Heart left ventricle (tissue), 16 donors: Measurements from ENCODE around the gene FARP1. TPM values are rescaled to one million over a fixed set of nuclear protein-coding genes. Genes with fewer than 3 reads are reported as not detected.

Experiments used
- ATAC-seq, 4 donors: fragments of 200-7000 bp; cut with Tn5 transposase; one replicate each; pipeline ENCODE4 v1.9.1; 2020 to 2022; ENCODE audit warnings: moderate library complexity in 4 of 4, mild to moderate bottlenecking in 3 of 4, moderate number of reproducible peaks in 1 of 4
- DNase-seq, 5 donors: peaks; one replicate each; pipeline ENCODE4 v3.0.0-alpha.2; 2020
- H3K27ac ChIP-seq, 12 donors: fragments of 200-600 bp; sonication (generic) in 4 of 12; one replicate each; pipeline versions ENCODE4 v1.5.0 to v1.8.0; 2016 to 2022; ENCODE audit warnings: mild to moderate bottlenecking in 2 of 12
- H3K27me3 ChIP-seq, 9 donors: fragments of 200-600 bp; sonication (generic) in 2 of 9; one replicate each; pipeline versions ENCODE4 v1.5.1 to v1.8.0; 2016 to 2022; ENCODE audit warnings: mild to moderate bottlenecking in 3 of 9
- H3K36me3 ChIP-seq, 9 donors: fragments of 200-600 bp; sonication (generic) in 2 of 9; one replicate each; pipeline versions ENCODE4 v1.5.0 to v1.8.0; 2018 to 2022; ENCODE audit warnings: mild to moderate bottlenecking in 2 of 9
- H3K4me1 ChIP-seq, 12 donors: fragments of 200-600 bp; sonication (generic) in 4 of 12; one replicate each; pipeline versions ENCODE4 v1.5.0 to v1.8.0; 2016 to 2022; ENCODE audit warnings: mild to moderate bottlenecking in 3 of 12
- H3K4me3 ChIP-seq, 12 donors: fragments of 200-600 bp; sonication (generic) in 4 of 12; one replicate each; pipeline versions ENCODE4 v1.5.0 to v1.8.0; 2017 to 2022; ENCODE audit warnings: mild to moderate bottlenecking in 9 of 12, moderate library complexity in 4 of 12
- H3K9me3 ChIP-seq, 12 donors: fragments of 200-600 bp; sonication (generic) in 4 of 12; one replicate each; pipeline versions ENCODE4 v1.5.0 to v1.8.0; 2016 to 2022; ENCODE audit warnings: mild to moderate bottlenecking in 1 of 12
- CTCF ChIP-seq, 12 donors: fragments of 200-600 bp; sonication (generic) in 4 of 12; IDR thresholded peaks; one replicate each; pipeline versions ENCODE4 v1.5.0 to v1.8.0; 2018 to 2022; ENCODE audit warnings: antibody characterized with exemption in 12 of 12, mild to moderate bottlenecking in 5 of 12
- POLR2A ChIP-seq, 2 donors: fragments of 450-650 bp; IDR thresholded peaks; one replicate each; pipeline ENCODE4 v1.6.1; 2017; ENCODE audit warnings: antibody characterized with exemption in 2 of 2, mild to moderate bottlenecking in 2 of 2, moderate library complexity in 2 of 2
- WGBS, 4 donors: extraction: QIAGEN DNeasy Blood & Tissue Kit in 2 of 4; methylation state at CpG; one replicate each; pipeline versions ENCODE4 v1.1.5 to v1.1.7; 2013 to 2018; 5-methylcytosine and 5-hydroxymethylcytosine counted together
- intact Hi-C, 10 donors: fragments of 100-400 bp; cut with DNase I; formaldehyde crosslinking; loops; one replicate each; pipeline versions ENCODE4 v1.11.1 to v1.14.2; 2022
- polyA plus RNA-seq, 2 donors: library from polyadenylated mRNA; stranded (reverse); fragments of 200-250 nt; gene quantifications; one replicate each; pipeline ENCODE4 v1.2.3, GENCODE V29; 2013
- total RNA-seq, 9 donors: library from RNA; depleted of rRNA in 2 of 9; stranded (reverse); fragments of >200 nt in 2 of 9; fragmentation: NEBNext Ultra II Directional in 3 of 9; extraction: Animal tissue kit (Norgen Biotek cat#: 25700) in 3 of 9; gene quantifications; one replicate each; pipeline versions ENCODE4 v1.1.0 to v1.2.4, GENCODE V29; 2016 to 2023
- donor health status: ischemic (EF 13 %, LVEDD 7.1; RV severe dilation, severe dysfunction).
- donor health status: healthy with polysubstance abuse.
- donor health status: DM: no; HTN: yes; CAD: no.
- donor health status: DM: no; HTN: no; CAD: no.
- donor health status: ischemic (EF 25% LVEDD 6.9; RV normal size, moderate dysfunction).
- donor health status: ischemic (EF 25% LVEDD 5.7; RV mildly dilated, moderate dysfunction).
- donor health status: healthy.
- donor health status: DM: yes; HTN: yes; CAD: no.
- donor health status: ischemic (EF 35%, LVEDD 5.7; RV mildly dilated, moderate dysfunction).
- donor health status: nonischemic (EF 11% LVEDD 7.7; RV severe dilation, severe dysfunction).
- donor health status: DM: yes; HTN: yes; CAD: no.
- donor health status: PGD.
- donor health status: ischemic (EF 29% LVEDD 5.4; RV normal size, mild dysfunction).
- donor health status: nonischemic (EF 23%, LVEDD 6.1; RV moderate dilation, normal function).

Gene FARP1
- total and polyA plus RNA-seq, 11 donors, result 7.7 to 51.8 (median 22.3) TPM

GRCh38 chr13:98201189-98201588 lies 58.3 kb downstream of the FARP1 start:
- 92 to 98% (median 96%) methylated on average over 8 of the region's 8 CpGs for WGBS, 4 donors
- TF ChIP-seq POLR2A (IDR thresholded peaks at IDR 0.05), result no peak
- TF ChIP-seq CTCF (IDR thresholded peaks at IDR 0.05), result no peak
- DNase-seq (no peak), ATAC-seq (no peak)
- H3K4me1 ChIP-seq, result peaks cover 0 to 10% (median 0%) of the 10 kb centered on the region in 12 donors
- no peaks in the 10 kb centered on the region for H3K36me3 ChIP-seq
- H3K27ac ChIP-seq, result no peak overlapping the region
- H3K4me3 ChIP-seq, result no peak overlapping the region
- H3K27me3 ChIP-seq, result no peaks in the 10 kb centered on the region
- intact Hi-C loops, result loop anchor here in 1 of 10 donors (5.0 kb wide), 1 partner anchor 39 kb away; no protein-coding TSS in a partner anchor
- H3K9me3 ChIP-seq, result peaks cover 0 to 29% (median 8%) of the 10 kb centered on the region in 12 donors

GRCh38 chr13:98201984-98202383 lies 59.1 kb downstream of the FARP1 start:
- peak overlapping the region in 1 of 12 donors; percentile 20 for H3K27ac ChIP-seq
- H3K9me3 ChIP-seq, result peaks cover 0 to 32% (median 8%) of the 10 kb centered on the region in 12 donors
- no peaks in the 10 kb centered on the region for H3K27me3 ChIP-seq
- no peaks in the 10 kb centered on the region for H3K36me3 ChIP-seq
- intact Hi-C loops, result loop anchor here in 1 of 10 donors (5.0 kb wide), 1 partner anchor 40 kb away; no protein-coding TSS in a partner anchor
- ATAC-seq, result no peak
- WGBS, 4 donors, result 58 to 83% (median 73%) methylated on average over 6 of the region's 6 CpGs
- H3K4me1 ChIP-seq, result peaks cover 0 to 16% (median 2%) of the 10 kb centered on the region in 12 donors
- DNase-seq, result no peak
- H3K4me3 ChIP-seq, result no peak overlapping the region
- TF ChIP-seq CTCF (IDR thresholded peaks at IDR 0.05) (no peak), POLR2A (IDR thresholded peaks at IDR 0.05) (no peak)

GRCh38 chr13:98203646-98204326 lies 60.9 kb downstream of the FARP1 start:
- WGBS, 4 donors, result 87 to 91% (median 89%) methylated on average over 8 of the region's 8 CpGs
- H3K9me3 ChIP-seq, result peaks cover 0 to 32% (median 8%) of the 10 kb centered on the region in 12 donors
- intact Hi-C loops, result loop anchor here in 1 of 10 donors (5.0 kb wide), 1 partner anchor 41 kb away; no protein-coding TSS in a partner anchor
- H3K4me1 ChIP-seq, result peaks cover 0 to 23% (median 7%) of the 10 kb centered on the region in 12 donors
- DNase-seq (no peak), ATAC-seq (no peak)
- no peaks in the 10 kb centered on the region for H3K36me3 ChIP-seq
- no peaks in the 10 kb centered on the region for H3K27me3 ChIP-seq
- no peak overlapping the region for H3K4me3 ChIP-seq
- H3K27ac ChIP-seq, result no peak overlapping the region
- TF ChIP-seq CTCF (IDR thresholded peaks at IDR 0.05), result no peak
- TF ChIP-seq POLR2A (IDR thresholded peaks at IDR 0.05), result no peak

GRCh38 chr13:98204546-98204945 lies 61.7 kb downstream of the FARP1 start:
- H3K4me1 ChIP-seq, result peaks cover 0 to 23% (median 7%) of the 10 kb centered on the region in 12 donors
- DNase-seq (no peak), ATAC-seq (no peak)
- intact Hi-C loops, result loop anchor here in 1 of 10 donors (5.0 kb wide), 1 partner anchor 42 kb away; no protein-coding TSS in a partner anchor
- no peaks in the 10 kb centered on the region for H3K36me3 ChIP-seq
- no peak for TF ChIP-seq POLR2A (IDR thresholded peaks at IDR 0.05)
- TF ChIP-seq CTCF (IDR thresholded peaks at IDR 0.05), result no peak
- H3K9me3 ChIP-seq, result peaks cover 0 to 32% (median 8%) of the 10 kb centered on the region in 12 donors
- no peak overlapping the region for H3K27ac ChIP-seq
- no peaks in the 10 kb centered on the region for H3K27me3 ChIP-seq
- H3K4me3 ChIP-seq, result no peak overlapping the region
- WGBS, 4 donors, result 96 to 100% (median 98%) methylated on average over 2 of the region's 2 CpGs
